NCI-H524 treated with DMSO at 0.1 percent for 48 hours (cell line): ENCODE measurements around the gene ZNF207.
"Not testable (repeated sequence)": the region's sequence is repeated elsewhere in the genome, so short reads cannot be mapped to it uniquely, and the experiment has no call there.

Experiments
- DNase-seq: peaks from one replicate; lab custom pipeline; 2025; lab: John Stamatoyannopoulos, UW

The ZNF207 gene

DNA sequence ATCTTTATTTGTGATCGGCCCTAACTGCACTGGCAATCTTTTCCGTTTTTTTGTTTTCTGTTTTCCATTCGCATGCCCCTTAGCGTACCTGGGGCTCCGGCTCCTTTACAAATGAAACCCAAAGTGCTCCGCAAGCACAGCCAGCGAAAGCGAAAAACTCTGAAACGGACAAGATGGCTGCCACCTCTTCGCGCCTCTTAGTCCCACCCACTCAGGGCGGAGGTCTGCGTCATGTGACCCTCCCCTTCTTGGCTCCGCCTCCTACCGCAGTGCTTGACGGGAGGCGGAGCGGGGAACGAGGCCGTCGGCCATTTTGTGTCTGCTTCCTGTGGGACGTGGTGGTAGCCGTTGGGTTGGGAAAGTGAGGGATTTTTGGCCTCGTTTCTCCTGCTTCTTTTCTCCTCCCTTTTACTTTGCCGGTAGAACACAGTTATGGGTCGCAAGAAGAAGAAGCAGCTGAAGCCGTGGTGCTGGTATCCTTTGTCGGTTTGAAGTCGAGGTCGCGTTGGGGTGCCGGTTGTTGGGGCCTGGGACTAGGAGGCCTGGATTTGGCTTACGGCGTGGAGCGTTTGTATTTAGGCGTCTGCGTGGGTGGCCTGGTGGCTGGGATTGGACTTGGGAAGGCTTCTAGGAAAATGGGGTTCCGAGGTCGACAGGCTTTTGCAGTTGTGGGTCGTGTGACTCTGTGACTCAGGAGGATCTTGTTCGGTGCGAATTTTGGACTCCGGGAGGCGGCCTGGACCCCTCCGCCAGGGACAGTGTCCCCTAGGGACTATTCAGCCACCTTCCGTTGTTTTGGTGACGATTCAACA lies at the start of gene ZNF207:
Gene ZNF207, plus strand, starts transcription at position 304 of the 812 bp plus-strand sequence. Its CDS starts 129 bp downstream, at position 433.
- peak; percentile 88 for DNase-seq

DNA sequence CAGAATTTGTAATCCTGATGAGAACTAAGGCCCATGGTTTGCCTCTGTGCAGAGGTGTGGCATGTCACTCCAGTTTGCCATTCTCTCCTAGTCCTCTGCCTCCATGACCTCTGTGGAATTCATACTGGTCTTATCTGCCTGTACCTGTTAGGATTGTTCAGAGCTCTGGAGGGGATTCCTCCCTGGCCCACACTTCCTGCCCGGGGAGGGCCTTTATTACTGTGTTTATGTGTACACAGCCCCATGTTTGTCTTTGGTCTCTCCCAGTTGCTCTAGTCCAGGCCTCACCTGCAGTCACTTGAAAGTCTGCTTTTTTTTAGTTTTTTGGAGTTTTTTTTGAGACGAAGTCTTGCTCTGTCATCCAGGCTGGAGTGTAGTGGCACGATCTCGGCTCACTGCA lies 47.9 kb upstream of the ZNF207 start:
- DNase-seq = no peak

DNA sequence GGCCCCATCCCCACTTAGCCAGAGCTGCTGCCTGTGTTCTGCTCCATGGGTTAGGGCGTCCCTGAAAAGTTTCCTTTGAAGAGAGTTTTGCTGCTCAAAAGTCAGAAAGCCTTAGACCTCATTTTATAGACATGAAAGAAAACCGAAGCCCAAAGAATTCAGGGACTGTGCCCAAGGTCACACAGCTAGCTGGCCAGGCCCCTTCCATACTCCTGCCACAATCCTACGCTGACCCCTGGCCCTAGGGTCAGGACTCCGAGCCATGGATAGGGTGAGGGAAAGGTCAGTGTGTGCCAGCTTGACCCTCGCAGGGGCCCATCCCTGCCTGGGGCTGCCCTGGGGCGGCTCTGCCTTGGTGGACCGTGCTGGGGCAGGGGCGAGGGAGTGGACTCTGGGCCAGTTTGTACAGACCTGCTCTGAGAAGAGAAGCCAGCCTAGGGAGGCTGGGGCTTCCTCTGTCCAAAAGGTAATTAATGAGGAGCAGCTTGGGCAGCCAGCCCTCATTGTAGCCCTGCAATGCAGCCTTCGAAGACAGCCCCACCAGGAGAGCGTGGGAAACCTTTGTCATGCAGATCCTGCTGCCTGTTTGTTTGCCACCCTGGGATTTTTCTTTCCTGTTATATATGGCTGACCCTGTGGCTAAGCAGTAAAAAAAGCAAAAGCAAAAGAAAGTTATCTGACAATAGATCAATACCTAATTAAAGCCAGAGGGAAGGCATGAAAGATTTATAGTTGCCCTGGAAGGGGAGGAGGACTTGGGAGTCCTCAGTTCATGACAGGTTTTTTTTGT lies 46.9 kb upstream of the ZNF207 start:
- no peak for DNase-seq

DNA sequence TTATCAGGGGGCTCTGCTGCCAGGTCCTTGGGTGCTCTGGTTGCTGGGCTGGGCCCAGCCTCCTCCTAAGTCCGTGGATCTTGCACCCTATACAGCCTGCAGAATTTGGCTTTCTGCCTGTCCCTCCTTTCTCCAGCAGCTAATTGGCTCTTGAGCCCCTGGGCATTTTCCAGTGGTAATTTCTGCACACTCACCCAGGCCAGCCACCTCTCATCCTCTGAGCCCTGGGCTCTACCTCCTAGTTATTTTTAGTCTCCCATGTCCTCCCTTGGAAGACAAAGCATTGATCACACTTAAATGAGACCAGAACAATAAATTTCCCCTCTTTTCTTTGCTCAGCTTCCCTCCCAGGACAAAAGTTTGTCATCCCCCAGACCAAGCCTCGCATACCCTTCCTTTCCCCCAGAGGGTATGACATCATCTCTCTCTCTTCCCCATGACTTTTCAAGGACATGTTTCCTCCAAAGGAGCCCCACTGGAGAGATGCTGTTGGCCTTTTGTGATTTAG lies 46.1 kb upstream of the ZNF207 start:
- no peak for DNase-seq

DNA sequence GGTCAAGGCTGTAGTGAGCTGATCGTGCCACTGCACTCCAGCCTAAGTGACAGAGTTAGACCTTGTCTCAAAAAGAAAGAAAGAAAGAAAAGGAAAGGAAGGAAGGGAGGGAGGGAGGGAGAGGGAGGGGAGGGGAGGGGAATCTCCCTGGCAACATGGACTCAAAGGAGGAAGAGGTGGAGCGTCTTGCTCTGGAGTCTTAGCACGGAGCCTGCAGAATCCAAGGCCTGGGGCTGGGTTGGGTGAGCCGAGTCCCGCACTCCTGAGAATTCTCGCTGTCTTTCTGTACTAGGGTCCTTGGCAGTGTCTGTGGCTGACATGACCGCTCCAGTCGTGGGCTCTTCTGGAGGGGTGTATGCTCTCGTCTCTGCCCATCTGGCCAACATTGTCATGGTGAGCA lies 44.9 kb upstream of the ZNF207 start:
- DNase-seq = no peak

DNA sequence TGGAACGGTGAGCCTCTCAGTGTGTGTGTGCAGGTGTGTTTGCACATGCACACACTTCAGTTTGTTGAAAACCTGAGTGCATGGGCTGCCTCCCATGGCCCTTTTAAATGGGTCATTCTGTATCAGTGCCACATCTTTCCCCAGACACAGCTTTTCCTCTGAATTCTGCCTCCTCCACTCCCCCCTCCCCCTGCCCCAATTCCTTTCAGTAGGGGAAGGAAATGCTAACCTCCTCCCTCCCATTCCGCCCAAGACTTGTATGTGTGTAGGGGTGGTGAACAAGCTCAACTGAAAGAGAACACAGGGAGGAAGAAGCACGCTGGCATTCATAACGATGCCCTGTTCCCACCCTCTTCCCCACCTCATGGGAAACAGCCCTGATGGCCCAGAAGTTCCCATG lies 42.3 kb upstream of the ZNF207 start:
- no peak for DNase-seq

DNA sequence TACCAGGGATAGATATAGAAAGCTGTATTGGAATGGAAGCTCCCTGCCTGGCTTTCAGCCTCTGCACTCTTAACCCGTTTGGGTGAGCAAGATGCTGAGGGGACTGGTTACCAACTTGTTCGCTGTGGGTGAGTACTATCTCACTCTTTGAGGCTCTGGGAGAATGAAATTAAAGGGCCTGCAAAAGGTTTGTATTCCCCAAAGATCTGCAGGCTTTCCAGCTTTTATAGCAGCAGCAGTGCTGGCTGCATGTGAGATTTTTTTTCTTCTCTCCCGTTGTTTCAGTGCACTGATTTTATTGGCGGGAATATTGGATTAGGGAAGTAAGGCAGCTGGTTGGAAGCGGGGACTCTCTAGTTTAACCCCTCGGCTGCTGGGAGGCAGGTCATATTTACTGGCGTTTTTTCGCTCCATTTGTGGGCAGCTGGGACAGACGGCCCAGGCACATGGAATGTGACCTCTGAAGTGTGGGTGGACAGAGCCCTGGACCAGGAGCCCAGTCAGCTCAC lies 38.9 kb upstream of the ZNF207 start:
- DNase-seq = peak; percentile 79

DNA sequence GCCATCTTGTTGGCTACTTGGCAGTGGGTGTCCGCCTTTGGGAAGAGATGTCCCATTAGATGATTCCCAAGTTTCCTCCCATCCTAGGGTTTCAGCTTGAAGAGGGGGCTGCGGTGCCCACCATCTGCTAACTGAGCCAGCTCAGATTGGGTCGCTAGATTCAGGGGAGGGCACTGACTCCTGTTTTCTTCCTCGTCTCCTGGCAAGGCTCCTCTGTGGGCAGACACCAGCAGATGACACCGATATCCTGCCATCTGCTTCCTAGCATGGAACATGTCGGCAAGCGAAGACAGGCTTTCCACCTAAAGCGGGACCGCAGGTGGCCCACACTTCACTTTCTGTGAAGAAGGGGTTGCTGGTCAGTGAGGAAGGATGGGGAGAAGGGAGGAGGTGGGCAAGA lies 35.3 kb upstream of the ZNF207 start:
- DNase-seq = peak; percentile 94

DNA sequence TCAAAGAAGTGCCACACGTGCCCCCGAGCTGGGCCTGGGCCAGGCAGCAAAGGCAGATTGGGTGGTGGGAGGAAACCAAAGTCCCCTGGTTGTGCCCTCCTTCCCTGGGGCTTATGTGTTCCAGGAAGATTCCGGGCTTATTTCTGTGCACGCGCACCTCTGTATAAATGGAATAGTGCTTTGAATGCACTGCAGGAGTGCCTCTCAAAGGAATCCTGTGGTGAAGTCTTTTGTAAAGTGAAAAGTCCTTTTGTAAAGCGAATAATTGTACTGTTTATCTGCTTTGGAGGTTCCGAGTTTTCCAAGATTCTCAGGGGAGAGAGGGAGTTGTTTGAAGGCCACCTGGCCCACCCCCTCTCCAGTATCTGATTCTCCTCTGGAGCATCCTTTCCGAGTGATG lies 34.8 kb upstream of the ZNF207 start:
- no peak for DNase-seq

DNA sequence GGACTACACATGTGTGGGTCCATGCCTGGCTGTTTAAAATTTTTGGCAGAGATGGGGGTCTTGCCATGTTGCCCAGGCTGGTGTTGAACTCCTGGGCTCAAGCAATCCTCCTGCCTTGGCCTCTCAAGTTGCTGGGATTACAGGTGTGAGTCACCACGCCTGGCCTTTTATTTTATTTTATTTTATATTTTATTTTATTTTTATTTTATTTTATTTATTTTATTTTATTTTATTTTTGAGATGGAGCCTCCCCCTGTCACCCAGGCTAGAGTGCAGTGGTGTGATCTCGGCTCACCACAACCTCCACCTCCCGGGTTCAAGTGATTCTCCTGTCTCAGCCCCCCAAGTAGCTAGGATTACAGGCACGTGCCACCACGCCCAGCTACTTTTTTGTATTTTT lies 33.3 kb upstream of the ZNF207 start:
- DNase-seq = not testable (repeated sequence)

DNA sequence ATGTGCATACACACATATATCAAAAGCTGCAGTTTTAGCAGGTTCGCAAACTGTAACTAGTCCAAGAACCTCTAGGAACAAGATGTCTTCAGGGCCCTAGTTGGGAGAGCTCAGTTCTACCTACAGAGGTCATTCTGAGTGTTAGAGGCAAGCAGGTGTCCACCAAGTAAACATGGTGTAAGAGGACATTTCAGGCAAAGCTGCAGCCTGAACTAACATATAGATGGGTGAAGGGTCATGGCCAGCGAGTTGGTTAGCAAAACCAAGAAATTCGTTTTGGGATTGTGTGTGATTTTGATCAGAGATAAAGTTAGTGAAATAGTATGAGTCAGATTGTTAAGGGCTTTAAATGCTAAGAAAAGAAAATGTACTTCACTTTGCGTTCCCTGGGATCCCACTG lies 32.6 kb upstream of the ZNF207 start:
- no peak for DNase-seq

DNA sequence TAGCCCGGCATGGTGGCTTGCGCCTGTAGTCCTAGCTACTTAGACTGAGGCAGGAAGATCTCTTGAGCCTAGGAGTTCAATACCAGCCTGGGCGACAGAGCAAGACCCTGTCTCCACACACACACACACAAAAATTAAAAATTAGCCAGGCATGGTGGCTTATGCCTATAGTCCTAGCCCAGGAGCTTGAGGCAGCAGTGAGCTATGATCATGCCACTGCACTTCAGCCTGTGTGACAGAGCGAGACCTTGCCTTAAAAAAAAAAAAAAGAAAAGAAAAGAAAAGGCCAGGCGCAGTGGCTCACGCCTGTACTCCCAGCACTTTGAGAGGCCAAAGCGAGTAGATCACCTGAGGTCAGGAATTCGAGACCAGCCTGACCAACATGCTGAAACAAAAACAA lies 31.9 kb upstream of the ZNF207 start:
- no peak for DNase-seq

DNA sequence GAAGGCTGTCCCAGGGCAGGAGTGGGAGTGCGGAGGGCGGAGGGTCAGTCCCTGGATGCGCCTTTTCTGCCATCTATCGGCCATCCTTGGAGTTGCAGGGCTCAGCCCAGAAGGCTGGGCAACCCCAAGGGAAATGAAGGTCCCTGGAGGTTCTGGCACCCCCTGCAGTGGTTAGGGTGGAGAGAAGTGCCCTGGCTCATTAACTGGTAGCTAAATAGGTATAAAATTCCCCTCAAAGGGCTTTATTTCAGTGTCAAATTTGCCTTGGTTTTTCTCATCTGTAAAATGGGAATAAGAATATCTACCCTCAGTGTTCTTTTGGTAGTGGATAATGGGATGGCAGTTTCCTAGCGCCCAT lies 30.4 kb upstream of the ZNF207 start:
- peak; percentile 43 for DNase-seq

DNA sequence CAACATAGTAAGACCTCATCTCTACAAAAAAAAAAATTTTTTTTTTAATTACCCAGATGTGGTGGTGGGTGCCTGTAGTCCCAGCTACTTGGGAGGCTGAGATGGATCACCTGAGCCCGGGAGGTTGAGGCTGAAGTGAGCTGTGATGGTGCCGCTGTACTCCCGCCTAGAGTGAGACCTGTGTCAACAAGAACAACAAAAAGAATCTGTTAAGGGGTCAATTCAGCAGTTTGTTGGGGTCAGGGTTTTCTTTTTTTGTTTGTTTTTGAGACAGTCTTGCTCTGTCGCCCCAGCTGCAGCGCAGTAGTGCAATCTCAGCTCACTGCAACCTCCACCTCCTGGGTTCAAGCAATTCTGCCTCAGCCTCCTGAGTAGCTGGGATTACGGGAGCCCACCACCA lies 29.9 kb upstream of the ZNF207 start:
- not testable (repeated sequence) for DNase-seq

DNA sequence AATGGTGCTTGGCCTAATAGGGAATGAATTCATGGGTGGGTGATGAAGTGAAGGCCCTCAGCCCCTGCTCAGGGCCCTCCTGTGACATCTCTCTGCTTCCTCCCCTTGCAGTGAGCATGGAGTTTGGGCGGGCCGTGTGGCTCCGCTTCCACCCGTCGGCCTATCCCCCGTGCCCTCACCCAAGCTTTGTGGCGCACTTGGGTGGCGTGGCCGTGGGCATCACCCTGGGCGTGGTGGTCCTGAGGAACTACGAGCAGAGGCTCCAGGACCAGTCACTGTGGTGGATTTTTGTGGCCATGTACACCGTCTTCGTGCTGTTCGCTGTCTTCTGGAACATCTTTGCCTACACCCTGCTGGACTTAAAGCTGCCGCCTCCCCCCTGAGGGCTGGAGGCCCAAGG lies 29.1 kb upstream of the ZNF207 start:
- no peak for DNase-seq

DNA sequence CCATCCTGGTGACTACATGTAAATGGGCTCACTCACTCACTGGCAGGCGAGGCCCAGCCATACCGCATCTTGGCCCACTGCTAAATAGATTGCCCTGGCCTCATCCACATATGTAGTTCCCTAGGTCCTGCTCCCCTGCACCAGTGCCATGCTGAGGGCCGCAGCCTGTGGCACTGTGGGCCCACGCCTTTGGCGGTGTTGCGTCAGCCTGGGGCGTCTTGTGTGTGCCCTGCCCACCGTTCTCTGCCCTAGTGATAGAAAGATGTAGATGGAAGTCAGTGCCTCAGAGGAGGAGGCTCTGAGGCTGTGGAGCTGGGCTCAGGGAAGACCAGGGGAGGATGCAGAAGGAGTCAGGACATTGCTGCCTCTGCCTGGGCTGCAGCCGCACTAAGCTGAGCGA lies 26.9 kb upstream of the ZNF207 start:
- no peak for DNase-seq

DNA sequence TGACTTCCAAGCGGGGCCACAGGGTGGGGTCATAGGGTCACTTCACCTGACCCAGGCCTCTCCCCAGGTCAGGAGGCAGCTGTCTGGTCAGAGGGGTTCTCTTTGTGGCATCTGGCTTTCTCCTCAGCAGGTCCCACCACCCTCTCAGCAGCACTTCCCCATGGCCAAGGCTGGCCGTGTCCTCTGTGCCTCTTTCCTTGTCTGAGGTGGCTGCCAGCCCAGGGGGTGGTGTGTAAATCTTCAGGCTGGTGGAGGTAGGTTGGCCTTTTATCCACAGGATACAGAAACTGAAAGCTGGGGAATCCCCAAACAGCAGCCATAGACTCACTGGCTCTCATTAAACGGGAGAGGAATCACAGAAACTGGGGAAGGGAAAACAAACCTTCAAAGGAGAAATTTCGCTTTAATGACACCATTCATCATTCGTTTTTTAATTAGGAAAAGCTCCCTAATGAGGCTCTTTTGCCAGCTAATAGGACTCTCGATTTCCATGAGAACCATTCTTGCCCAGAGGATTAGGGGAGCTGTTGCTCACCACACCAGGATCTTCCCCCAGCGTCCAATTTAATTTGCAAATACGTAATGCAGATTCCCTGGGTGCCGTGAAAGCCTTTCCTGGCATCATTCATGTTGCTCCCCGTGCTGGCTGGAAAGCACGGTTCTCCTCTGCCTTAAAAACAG lies 26.0 kb upstream of the ZNF207 start:
- DNase-seq = no peak

DNA sequence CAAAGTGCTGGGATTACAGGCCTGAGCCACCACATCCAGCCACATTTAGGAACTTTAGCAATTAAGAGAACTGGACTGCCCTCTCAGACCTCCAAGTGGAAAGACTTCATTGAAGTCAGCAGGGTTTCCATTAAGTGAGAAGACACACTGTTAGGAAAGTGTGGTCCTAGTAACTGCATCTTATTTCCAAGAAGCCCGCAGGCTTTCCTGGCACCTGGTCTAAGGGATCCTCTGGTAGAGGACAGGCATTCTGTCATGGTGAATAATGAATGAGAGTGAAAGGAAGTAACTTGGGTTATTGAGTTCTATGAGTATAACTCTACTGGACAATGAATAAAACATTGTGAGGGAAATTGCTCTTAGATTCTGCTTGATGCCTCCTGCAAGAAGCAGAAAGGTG lies 22.0 kb upstream of the ZNF207 start:
- no peak for DNase-seq

DNA sequence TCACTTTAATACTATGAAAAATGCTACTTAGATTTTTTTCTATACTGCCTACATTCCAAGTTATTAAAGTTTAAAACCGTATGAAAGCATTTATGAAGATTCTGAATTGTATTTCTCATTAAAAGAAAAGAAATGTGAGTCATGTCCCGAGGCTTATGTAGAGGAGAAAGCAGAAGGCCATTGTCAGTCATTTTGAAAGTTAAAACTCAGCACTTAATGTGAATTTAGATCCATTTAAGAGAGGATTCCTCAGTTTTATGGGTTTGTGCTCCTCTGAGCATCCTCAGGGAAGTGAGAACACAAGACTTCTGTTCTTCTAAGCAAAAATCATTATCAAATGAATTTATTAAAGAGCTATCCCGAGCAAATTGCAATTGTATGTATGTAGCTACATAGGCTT lies 19.8 kb upstream of the ZNF207 start:
- no peak for DNase-seq

DNA sequence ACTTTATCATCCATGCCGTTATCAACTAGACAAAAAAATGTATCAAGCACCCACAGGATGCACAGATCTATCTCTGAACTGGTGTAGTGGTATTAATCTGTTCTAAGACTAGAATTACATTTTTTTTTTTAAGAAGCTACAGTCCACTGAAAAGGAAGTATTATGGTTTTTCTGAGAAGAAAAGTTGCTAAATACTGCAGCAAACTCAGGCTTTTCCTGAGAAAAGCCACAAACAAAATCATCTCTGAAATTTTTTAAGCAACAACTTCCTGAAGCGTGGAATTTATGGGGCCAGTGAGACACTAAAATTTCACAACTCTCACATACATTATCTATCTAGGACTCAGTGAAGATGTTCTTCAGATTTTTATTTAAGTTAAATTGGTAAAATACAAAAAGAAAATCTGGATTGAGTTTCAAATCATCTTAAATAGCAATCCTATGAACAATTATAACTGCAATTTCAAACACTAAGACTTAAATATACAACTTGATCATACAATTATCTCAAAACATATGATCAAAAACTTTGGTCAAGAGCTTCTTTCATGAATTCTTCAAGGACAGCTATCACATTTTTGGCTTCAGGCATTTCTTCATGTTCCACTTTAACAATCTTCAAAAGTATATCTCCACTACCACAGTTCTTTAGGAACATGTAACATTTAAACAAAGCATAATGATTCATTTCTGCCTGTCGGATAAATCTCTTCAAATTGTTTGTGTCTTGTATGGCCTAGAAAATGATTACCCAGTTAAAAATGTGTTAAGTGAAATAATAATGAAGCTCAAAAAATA lies 18.5 kb upstream of the ZNF207 start:
- DNase-seq = no peak

DNA sequence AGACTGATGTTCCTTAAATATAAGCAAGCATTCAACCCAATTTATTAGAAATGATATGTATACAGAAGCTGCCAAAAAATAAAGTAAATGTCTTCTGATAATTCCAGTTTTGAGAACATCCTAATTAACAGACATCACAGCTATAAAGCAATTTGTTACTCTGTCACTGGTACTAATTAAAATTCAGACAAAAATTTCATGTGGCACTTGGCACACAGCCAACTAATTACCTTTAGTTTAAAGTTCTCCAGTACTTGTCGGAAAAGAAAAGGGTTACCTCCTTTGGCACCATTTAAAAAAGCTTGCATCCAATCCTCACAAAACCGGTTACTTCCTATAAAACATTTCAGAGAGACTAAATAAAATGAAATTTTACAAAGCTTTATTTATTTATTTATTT lies 16.8 kb upstream of the ZNF207 start:
- no peak for DNase-seq

DNA sequence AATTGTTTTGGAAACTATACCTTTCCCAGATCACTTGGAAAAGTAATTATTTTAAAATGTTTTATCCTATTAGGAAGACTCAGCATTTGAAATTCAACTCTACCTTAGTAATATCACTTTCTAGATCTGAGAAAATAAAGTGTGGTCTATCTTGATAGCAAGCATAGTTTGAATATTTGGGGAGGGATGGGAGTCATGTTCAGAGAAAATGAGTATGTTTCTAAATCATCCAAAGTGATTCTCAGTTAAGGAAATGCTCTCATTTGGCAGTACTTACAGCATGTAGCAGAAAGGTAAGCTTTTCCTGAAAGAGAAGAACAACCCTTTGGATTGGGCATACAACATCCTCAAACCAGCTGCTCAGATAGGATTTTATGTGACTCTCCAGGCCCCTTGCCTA lies 14.9 kb upstream of the ZNF207 start:
- no peak for DNase-seq
